GM18861 (cell line): Measurements from ENCODE around the gene DYNC2H1.

Source experiments
- ATAC-seq: cut with Tn5 transposase; IDR thresholded peaks from one replicate; pipeline ENCODE4 v1.9.1; 2021; ENCODE audit not compliant: unreplicated experiment

DYNC2H1 gene

GRCh38 chr11:103441021-103441420 lies 331.8 kb downstream of the DYNC2H1 start:
- ATAC-seq = no peak

DNA sequence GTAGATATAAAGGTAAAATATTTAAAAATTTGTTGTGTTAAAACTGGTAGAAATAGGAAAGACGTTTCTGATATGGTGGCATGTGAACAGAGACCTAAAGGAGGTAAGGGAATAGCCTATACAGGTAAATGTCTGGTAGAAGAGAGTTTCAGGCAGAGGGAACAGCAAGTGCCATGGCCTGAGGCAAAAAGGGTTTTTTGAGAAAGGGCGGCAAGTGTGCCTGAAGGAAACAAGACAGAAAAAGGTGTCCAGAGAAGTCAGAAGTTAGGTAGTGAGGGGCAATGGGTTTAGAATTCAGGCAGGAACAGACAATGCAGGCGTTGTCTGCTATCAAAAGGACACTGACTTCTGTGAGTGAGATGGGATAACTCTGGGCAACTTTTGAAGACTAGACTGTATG lies 339.7 kb downstream of the DYNC2H1 start:
- no peak for ATAC-seq

GRCh38 chr11:103450241-103450640 lies 341.0 kb downstream of the DYNC2H1 start:
- ATAC-seq = no peak

GRCh38 chr11:103453126-103453525 lies 343.9 kb downstream of the DYNC2H1 start:
- ATAC-seq = no peak

DNA sequence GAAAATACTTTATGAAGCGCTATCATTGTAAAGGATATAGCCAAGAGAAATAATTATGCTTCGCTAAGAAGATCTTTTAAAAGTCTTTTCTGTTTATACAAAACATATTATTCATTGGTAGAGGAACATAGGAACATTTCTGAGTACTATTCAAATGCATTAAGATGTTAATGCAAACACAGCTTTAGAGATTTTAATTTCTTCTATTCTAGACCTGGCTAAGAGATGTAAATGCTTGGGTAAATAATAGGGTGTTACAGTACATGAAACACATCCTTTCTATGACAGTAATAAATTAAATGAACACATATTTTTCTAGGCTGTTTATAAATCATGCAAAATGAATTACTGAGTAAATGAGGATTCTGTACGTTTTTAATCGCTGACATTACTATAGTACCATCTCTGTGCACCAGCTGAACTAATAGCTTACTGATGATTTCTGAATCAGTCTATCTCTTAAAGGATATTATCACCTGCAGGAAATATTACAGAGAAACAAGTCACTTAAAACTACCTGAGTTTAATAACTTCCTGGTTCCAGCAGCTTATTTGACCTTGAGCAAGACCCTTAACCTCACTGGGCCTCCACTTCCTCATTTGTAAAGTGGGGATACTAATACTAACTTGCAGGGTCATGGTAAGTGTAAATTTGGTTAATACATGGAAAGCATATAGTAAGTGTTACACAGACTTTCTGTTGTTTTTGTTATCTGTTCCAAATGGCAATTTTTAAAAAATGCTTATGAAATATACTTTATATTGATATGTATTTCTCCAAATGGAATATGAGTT lies 344.9 kb downstream of the DYNC2H1 start:
- no peak for ATAC-seq

DNA sequence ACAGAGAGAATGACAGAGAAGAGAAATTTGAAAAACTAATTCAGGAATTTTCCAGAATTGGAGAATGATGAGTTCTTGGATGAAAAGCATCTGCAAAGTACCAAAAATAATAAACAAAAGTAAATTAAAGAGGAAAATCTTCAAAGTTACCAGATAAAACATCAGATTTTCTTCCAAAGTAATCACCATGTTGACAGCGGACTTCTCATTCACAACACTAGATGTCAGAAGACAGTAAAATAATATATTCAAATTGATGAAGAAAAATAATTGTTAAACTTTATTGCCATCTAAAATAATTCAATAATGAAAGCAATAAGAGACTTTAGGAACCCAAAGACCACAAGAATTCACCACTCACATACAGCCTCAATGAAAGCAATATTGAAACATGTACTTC lies 355.2 kb downstream of the DYNC2H1 start:
- ATAC-seq = no peak

DNA sequence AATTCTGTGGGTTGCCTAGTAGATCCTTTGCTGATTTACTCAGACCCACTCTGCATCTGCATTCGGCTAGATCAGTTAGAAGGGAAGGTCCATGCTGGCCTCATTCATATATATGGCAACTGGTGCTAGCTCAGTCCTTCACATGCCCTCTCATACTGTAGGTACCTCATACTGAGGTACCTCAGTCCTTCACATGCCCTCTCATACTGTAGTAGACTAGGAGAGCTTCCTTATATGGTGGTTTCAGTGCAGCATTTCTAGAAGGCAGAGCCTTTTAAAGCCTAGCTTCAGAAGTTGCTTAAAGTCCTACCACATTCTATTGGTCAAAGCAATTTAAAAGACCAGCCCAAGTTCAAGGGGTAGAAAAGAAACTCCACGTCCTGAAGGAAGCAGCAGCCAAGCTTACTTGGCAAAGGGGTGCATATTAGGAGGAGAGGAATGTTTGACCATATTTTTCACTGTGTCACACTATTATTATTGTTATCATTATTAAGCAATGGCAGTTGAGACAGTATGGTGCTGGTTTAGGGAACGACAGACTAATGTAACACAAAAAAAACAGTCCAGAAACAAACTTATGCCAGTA lies 356.4 kb downstream of the DYNC2H1 start:
- no peak for ATAC-seq

DNA sequence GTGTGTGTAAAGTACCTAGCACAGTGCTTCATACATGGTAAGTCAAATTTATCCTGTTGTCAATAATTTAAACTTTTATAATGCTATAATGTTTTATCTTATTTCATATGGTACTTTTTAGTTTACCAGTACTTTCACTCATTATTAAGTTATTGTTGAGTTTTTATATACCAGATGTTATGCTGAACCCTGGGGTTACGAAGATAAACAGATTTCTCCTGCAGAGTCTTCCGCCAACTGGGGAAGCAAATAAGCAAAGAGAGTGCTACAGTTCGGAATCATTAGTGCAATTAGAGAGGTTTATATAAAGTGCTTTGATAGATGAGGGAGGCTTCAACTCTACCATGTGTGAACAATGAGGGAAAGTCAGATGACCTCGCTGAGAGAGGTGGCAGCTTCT lies 362.3 kb downstream of the DYNC2H1 start:
- ATAC-seq = no peak

DNA sequence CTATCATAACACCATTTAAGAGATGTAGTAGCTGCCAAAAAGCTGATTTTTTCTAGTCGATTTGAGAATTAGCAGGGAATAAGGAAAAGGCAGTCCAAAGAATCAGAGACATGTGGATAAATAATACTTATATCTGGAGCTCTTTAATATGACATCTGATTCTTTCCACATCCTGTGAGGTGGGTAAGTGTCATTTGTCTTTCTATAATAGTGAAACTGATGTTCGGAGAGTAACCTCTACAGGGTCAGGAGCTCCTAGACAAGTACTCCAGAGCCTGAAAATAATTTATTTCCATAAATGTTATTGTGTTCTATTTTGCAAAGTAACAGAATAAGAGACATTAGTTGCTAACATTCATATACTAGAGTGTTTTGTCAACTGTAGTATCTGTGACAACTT lies 367.6 kb downstream of the DYNC2H1 start:
- no peak for ATAC-seq

DNA sequence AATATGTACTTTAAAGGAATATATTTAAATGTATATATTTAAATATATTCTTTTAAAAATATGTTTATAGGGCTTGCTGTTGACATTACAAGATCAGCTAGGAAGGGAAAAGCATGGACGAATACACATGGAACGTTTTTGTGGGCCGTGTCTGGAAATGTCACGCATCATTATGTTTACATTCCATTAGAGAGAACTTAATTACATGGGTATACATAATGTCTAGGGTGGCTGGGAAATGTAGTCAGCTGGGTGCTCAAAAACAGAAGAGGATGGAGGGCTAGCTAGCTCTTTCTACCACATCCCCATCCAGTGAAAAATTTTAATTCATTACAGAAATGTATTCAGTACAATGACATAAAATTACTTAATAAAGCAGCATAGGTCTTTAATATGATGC lies 371.2 kb downstream of the DYNC2H1 start:
- ATAC-seq = no peak

- ATAC-seq = no peak
Measured at GRCh38 chr11:103483996-103484395, 374.8 kb downstream of the DYNC2H1 start.

DNA sequence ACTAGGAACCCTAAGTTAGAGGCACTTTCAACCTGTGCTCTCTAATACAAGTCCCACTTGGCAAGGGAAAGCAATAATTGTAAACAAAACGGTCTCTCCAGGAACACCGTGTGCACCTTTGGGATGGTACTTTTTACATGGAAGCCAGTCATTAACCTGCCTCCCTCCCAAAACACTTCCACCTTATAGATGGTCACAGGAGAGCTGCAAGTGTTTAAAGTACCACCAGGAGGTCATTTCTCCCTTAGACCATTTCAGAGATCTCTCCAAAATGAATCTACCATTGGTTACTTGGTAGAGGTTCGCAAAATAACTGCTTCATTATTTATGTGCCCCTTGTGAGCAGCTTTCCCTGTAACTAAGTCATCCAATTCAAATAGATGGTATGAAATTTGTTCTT lies 375.3 kb downstream of the DYNC2H1 start:
- ATAC-seq = no peak

GRCh38 chr11:103486604-103487003 lies 377.4 kb downstream of the DYNC2H1 start:
- no peak for ATAC-seq

- no peak for ATAC-seq
Measured at GRCh38 chr11:103487113-103487512, 377.9 kb downstream of the DYNC2H1 start.

DNA sequence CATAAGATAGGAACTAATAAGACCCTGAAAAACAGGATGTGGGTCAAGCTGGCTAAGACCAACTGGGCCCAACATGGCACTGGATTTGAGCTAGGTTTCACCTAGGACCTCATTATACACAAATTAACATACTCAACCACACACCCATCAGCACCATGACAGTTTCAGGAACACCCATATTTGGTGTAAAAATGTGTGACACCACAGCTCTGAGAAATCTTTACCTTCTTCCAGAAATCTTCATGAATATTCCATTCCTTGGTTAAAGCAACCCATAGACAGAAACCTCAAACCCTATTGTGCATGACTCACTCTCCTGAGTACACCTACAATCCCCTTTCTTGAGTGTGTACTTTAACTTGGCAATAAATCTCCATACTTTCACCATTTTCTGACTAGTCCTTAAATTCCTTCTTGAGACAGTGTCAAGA lies 378.8 kb downstream of the DYNC2H1 start:
- no peak for ATAC-seq

DNA sequence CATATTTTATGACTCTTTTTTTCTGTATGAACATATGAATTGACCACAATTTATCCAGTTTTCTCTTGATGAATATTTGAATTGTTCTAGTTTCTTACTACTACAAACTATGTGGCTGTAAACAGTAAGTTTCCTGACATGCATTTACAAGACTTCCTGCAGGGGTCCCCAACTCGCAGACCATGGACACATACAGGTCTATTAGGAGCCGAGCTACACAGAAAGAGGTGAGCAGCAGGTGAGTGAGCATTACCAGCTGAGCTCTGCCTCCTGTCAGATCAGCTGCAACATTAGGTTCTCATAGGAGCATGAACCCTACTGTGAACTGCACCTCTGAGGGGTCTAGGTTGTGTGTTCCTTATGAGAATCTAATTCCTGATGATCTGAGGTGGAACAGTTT lies 379.4 kb downstream of the DYNC2H1 start:
- no peak for ATAC-seq

DNA sequence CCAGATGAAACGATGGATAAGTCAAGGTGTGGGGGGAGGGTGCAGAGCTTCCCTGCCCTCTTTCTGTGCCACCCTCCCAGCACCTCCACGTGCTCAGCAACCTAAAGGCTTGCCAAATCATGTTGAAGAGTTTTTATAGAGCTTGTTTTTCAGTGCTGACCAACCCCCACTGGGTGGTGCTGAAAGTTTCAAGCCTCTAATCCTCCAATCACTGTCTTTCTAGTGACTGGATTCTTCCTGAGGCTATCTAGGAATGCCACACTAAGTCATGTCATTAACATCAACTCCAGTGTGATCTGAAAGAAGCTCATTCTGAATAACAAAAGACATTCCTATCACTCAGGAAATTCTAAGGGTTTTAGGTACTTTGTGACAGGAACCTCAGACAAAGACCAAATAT lies 382.6 kb downstream of the DYNC2H1 start:
- ATAC-seq = no peak

DNA sequence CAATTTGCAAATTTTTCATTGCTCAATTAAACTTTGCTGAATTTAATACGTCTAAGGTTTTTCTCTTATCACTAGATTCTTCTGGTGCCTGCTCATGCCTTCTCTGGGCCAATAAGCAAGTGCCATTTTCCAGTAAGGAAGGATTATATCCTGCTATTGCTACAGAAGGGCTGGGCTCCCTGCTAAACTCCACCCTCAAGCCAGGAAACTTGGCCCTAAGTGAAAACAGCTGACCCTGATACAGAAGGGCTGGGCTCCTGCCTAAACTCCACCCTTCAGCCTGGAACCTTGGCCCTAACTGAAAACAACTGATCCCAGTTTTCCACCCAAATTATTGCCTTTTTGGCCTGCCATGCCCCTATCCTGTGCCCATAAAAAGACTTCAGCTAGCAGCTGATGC lies 385.3 kb downstream of the DYNC2H1 start:
- ATAC-seq = no peak

DNA sequence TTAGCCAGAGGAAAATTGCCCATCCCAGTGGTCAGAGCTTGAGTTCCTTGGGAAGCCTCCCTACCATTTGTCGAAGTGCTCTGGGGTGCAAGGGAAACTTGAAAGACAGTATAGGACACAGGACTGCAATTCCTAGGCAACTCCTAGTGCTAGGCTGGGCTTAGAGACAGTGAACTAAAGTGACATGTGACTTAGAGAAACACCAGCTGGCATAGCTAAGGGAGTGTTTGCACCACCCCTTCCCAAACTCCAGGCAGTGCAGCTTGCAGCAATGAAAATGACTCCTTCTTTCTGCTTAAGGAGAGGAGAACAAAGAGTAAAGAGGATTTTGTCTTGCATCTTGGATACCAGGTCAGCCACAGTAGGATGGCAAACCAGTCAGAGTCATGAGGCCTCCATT lies 388.0 kb downstream of the DYNC2H1 start:
- ATAC-seq = no peak

DNA sequence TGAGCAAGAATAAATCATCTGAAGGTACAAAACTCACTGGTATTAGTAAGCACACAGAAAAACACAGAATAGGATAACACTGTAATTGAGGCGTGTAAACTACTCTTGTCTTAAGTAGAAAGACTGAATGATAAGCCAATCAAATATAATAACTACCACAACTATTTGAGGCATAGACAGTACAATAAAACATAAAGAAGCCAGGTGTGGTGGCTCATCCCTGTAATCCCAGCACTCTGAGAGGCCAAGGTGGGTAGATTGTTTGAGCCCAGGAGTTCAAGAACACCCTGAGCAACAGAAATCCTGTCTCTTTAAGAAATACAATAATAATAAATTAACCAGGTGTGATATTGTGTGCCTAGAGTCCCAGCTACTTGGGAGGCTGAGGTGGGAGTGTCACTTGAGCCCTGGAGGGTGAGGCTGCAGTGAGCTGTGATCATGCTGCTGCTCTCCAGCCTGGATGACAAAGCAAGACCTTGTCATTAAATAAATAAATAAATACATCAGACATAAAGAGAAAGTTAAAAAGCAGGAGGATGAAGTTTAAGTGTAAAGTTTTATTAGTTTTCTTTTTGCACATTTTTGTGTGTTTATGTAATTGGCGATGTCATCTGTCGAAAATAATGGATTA lies 390.6 kb downstream of the DYNC2H1 start:
- ATAC-seq = no peak

- ATAC-seq = no peak
Measured at GRCh38 chr11:103515283-103515682, 406.1 kb downstream of the DYNC2H1 start.

GRCh38 chr11:103520792-103521191 lies 411.6 kb downstream of the DYNC2H1 start:
- ATAC-seq = no peak
